Measurements from ENCODE around the gene PTPRD. TPM values are rescaled to one million over a fixed set of nuclear protein-coding genes. Genes with fewer than 3 reads are reported as not detected.

Gene PTPRD
- total and polyA plus RNA-seq, 10 donors, result 0.08 to 11.7 (median 2.9) TPM

- no peaks in the 10 kb centered on the region for H3K9me3 ChIP-seq
- WGBS, 5 donors, result 76 to 89% (median 82%) methylated on average over 2 of the region's 2 CpGs
- no peak for DNase-seq
- no peak overlapping the region for H3K27ac ChIP-seq
- H3K36me3 ChIP-seq, result no peaks in the 10 kb centered on the region
- no peak overlapping the region for H3K4me3 ChIP-seq
- intact Hi-C loops (cut with DNase I; ENCODE audit: low total_unique reads), result no loop called here
- no peaks in the 10 kb centered on the region for H3K27me3 ChIP-seq (replicated peaks in 1 of 7)
- TF ChIP-seq POLR2A (IDR thresholded peaks at IDR 0.05), result no peak
- TF ChIP-seq POLR2AphosphoS5 (IDR thresholded peaks at IDR 0.05), result no peak
- TF ChIP-seq CTCF (IDR thresholded peaks at IDR 0.05 in 8 of 11, conservative IDR thresholded peaks at IDR 0.05 in 3 of 11), result no peak
- H3K4me1 ChIP-seq, result no peaks in the 10 kb centered on the region
These were observed 1020.7 kb downstream of the PTPRD start for GRCh38 chr9:9592104-9592503.

- Histone ChIP-seq H3K4me3 (no peak overlapping the region), H3K27me3 (replicated peaks in 1 of 7) (no peaks in the 10 kb centered on the region), H3K36me3 (no peaks in the 10 kb centered on the region), H3K9me3 (no peaks in the 10 kb centered on the region), H3K4me1 (no peaks in the 10 kb centered on the region), H3K27ac (no peak overlapping the region)
- intact Hi-C loops (cut with DNase I; ENCODE audit: low total_unique reads), result no loop called here
- WGBS, 5 donors, result 34 to 54% (median 36%) methylated on average over 2 of the region's 2 CpGs
- TF ChIP-seq POLR2A (IDR thresholded peaks at IDR 0.05) (no peak), CTCF (IDR thresholded peaks at IDR 0.05 in 8 of 11, conservative IDR thresholded peaks at IDR 0.05 in 3 of 11) (no peak), POLR2AphosphoS5 (IDR thresholded peaks at IDR 0.05) (no peak)
- no peak for DNase-seq
These were observed 1026.9 kb downstream of the PTPRD start for GRCh38 chr9:9585920-9586319.

GRCh38 chr9:9574080-9574479 is 1038.7 kb downstream of the PTPRD start:
- H3K27me3 ChIP-seq (replicated peaks in 1 of 7), result no peaks in the 10 kb centered on the region
- no peaks in the 10 kb centered on the region for H3K9me3 ChIP-seq
- no peaks in the 10 kb centered on the region for H3K4me1 ChIP-seq
- no peaks in the 10 kb centered on the region for H3K36me3 ChIP-seq
- no peak for DNase-seq
- TF ChIP-seq POLR2A (IDR thresholded peaks at IDR 0.05), result no peak
- no peak for TF ChIP-seq POLR2AphosphoS5 (IDR thresholded peaks at IDR 0.05)
- no peak for TF ChIP-seq CTCF (IDR thresholded peaks at IDR 0.05 in 8 of 11, conservative IDR thresholded peaks at IDR 0.05 in 3 of 11)
- intact Hi-C loops (cut with DNase I; ENCODE audit: low total_unique reads), result no loop called here
- H3K27ac ChIP-seq, result no peak overlapping the region
- no peak overlapping the region for H3K4me3 ChIP-seq

DNA sequence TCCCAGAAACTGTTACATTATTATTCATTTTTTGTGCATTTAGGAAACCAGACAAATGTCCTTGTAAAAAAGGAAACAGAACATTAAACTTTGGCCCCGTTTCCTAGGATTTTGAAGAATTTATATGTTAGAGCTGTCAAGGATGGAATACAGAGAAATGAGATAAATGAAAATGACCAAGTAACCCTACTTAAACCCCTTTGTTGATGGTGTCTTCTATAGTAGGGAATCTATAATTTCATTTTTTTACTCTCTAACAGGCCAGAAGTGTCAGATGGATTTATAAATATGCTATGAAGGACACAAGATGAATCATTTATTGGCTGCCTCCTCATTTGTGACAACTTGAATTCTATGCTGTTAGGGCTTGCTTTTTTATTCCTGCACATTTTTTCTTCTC is 1047.1 kb downstream of the PTPRD start:
- no peaks in the 10 kb centered on the region for H3K27me3 ChIP-seq (replicated peaks in 1 of 7)
- 39 to 67% (median 55%) methylated on average over 1 of the region's 1 CpG for WGBS, 5 donors
- intact Hi-C loops (cut with DNase I; ENCODE audit: low total_unique reads), result no loop called here
- TF ChIP-seq POLR2AphosphoS5 (IDR thresholded peaks at IDR 0.05), result no peak
- TF ChIP-seq CTCF (IDR thresholded peaks at IDR 0.05 in 8 of 11, conservative IDR thresholded peaks at IDR 0.05 in 3 of 11), result no peak
- TF ChIP-seq POLR2A (IDR thresholded peaks at IDR 0.05), result no peak
- H3K4me1 ChIP-seq, result no peaks in the 10 kb centered on the region
- no peaks in the 10 kb centered on the region for H3K36me3 ChIP-seq
- no peak overlapping the region for H3K4me3 ChIP-seq
- no peak for DNase-seq
- H3K27ac ChIP-seq, result no peak overlapping the region
- no peaks in the 10 kb centered on the region for H3K9me3 ChIP-seq
